Activated CD8-positive, alpha-beta memory T cell treated with anti-CD3 and anti-CD28 coated beads, Interleukin-2, amount 50 U/mL, for 4 hours (primary cell): ENCODE results near the gene B3GALT2.

Experiments used
- DNase-seq: peaks from one replicate; pipeline ENCODE4 v3.0.0-alpha.2; 2020

Gene B3GALT2

GRCh38 chr1:193181536-193181935, 4.9 kb downstream of the B3GALT2 start:
- no peak for DNase-seq

GRCh38 chr1:193179094-193179493, 7.3 kb downstream of the B3GALT2 start:
- DNase-seq: no peak

- DNase-seq: no peak
Measured at GRCh38 chr1:193176788-193177187, 9.6 kb downstream of the B3GALT2 start.

- DNase-seq: no peak
Measured at GRCh38 chr1:193176113-193176512, 10.3 kb downstream of the B3GALT2 start.

GRCh38 chr1:193157360-193157759, 29.1 kb downstream of the B3GALT2 start:
- DNase-seq: no peak

GRCh38 chr1:193156822-193157142, 29.6 kb downstream of the B3GALT2 start:
- DNase-seq: no peak

- DNase-seq: no peak
Measured at GRCh38 chr1:193156117-193156821, 30.1 kb downstream of the B3GALT2 start.

- no peak for DNase-seq
Measured at GRCh38 chr1:193144999-193145398, 41.4 kb downstream of the B3GALT2 start.

GRCh38 chr1:193144361-193144938, 42.0 kb downstream of the B3GALT2 start:
- DNase-seq: no peak

- DNase-seq: no peak
Measured at GRCh38 chr1:193143285-193143684, 43.1 kb downstream of the B3GALT2 start.

GRCh38 chr1:193142409-193142808, 44.0 kb downstream of the B3GALT2 start:
- DNase-seq: no peak

- no peak for DNase-seq
Measured at GRCh38 chr1:193141804-193142203, 44.6 kb downstream of the B3GALT2 start.

- no peak for DNase-seq
Measured at GRCh38 chr1:193140254-193140653, 46.2 kb downstream of the B3GALT2 start.

- DNase-seq: no peak
Measured at GRCh38 chr1:193131266-193131860, 55.0 kb downstream of the B3GALT2 start.
